Measurements from ENCODE around the gene RBM38. TPM values are rescaled to one million over a fixed set of nuclear protein-coding genes. Genes with fewer than 3 reads are reported as not detected.
"Not testable (repeated sequence)": the region's sequence is repeated elsewhere in the genome, so short reads cannot be mapped to it uniquely, and the experiment has no call there.

RBM38 gene
- total RNA-seq, 2 experiments from 2014 or later: 113 to 114 TPM

DNA sequence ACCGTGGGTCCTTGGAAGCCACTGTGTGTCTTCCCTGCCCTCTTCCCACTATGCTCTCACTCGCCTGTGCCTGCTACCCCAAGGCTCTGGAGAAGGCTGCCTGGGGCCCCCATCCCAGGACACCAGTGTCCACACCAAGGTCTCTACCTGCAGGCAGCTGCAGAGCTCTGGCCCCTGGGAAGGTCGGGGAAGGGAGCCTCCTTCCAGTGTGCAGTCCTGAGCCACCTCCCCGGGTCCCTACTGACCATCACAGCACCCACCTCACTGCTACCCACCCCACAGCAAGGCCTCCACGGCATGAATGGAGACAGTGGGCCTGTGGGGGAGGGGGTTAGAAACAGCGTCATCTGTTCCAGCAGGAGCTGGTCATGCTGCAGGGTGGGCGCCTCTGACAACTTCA, 35.6 kb downstream of the RBM38 start:
- ChIA-PET POLR2A (no interaction called here), CTCF (no interaction called here)

DNA sequence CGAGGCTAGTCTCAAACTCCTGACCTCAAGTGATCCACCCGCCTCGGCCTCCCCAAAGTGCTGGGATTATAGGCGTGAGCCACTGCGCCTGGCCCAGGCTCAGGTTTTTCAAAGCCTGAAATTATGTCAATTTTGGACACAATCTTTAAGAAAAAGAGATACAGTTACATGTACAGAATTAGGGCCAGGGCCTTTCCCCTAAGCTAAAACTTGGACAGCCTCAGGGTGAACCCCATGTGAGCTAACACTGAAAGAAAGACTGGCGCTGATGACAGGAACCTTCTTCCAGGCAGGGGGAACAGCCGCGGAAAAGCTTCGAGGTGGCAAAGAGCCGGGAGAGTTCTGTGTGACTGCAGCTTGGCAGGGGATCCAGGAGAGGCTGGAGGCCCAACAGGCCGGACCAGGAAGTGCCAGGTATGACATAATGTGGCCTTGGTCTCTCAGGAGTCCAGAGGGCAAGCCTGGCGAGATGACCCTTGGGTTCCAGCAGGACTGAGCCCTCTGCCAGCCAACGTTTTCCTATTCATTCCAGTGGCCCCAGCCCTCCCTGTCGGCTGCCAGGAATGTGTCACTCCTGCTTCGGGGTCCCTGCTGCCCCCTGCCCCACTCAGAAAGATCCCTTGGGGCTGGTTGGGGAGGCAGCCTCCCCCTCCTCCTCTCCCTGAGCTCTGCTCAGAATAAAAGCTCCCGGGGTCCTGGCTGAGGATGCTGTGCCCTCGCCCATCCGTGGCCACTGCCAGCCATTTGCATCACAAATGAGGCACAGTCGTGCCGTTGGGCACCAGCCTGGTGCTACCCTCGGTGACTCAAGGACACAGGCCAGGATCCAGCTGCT, 37.3 kb downstream of the RBM38 start:
- ChIA-PET CTCF (interaction anchor here (0.7 kb wide), 1 partner anchor 49 kb away, joined by 6 read pairs; no protein-coding TSS in a partner anchor), POLR2A (no interaction called here)

DNA sequence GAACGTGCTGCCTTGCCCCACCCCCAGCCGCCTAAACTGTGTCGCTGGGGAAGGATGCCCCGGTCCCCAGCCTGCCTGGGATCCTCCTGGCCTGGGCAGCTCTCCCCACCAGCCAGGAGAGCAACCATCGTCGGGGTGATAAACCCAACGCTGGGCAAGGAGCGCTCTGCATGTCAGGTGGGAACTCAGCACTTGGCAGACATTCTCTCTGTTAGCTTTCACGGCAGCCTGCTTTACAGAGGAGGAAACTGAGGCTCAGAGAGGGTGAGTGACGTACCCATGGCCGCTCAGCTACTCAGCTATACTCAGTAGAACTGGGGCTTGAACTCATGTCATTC, 37.9 kb downstream of the RBM38 start:
- POLR2A ChIA-PET: no interaction called here

DNA sequence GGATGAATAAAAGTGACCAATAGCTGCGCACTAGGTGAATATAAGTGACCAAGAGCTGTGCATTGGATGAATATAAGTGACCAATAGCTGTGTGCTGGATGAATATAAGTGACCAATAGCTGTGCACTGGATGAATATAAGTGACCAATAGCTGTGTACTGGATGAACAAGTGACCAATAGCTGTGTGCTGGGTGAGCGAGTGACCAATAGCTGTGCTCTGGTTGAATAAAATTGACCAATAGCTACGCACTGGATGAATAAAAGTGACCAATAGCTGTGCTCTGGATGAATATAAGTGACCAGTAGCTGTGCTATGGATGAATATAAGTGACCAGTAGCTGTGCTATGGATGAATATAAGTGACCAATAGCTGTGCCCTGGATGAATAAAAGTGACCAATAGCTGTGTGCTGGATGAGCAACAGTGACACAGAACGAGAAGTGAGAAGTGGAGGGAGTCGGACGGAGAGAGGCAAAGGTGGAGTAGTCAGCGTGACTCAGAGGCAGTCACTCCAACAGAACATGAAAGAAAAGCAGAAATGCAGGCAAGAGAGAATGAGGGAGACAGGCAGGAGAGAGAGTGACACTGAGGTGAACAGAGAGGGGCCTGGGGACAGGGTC, 38.5 kb downstream of the RBM38 start:
- POLR2A ChIA-PET: no interaction called here
- CTCF ChIA-PET: no interaction called here

More for the DNA sequence above, 37.9 kb downstream of the RBM38 start:
- CTCF ChIA-PET: no interaction called here

DNA sequence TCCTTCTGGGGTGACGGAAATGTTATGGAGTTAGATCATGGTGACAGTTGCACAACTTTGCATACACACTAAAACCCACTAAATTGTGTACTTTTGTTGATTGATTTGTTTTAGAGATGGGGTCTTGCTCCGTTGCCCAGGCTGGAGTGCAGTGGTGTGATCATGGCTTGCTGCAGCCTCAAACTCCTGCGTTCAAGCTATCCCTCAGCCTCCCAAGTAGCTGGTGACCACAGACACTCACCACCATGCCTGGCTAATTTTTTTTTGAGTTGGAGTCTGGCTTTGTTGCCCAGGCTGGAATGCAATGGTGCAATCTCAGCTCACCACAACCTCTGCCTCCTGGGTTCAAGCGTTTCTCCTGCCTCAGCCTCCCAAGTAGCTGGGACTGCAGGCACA, 39.0 kb downstream of the RBM38 start:
- CTCF ChIA-PET, POLR2A ChIA-PET: not testable (repeated sequence)

DNA sequence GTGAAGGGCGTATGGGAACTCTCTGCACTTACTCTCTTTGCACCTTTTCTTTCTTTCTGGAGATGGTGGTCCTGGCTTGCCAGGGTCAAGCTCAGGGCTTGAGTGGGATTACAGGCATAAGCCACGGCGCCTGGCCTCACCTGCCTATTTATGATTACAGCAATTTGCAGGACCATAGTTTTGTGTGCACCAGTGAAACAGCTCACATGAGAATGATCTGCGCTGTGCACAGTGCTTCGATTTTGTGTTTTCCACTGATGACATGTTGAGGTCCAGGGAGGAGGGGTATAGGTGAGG, 40.3 kb downstream of the RBM38 start:
- POLR2A ChIA-PET: no interaction called here
- CTCF ChIA-PET: no interaction called here

DNA sequence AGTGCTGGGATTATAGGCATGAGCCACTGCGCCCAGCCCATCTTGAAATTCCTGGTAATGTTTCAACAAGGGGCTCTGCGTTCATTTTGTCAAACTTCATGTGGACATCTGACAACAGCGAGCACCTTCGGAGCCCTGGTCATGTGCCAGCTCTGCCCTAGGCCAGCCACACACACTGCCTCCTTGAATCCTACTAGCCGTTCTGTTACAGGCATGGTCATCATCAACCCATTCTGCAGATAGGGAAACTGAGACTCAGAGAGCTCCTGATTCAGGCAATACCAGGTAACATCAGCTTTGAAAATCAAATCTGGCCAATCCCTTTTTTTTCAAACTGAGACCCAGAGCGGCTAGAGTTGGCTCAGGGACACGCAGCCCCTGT, 41.3 kb downstream of the RBM38 start:
- CTCF ChIA-PET: interaction anchor here (1.2 to 1.8 kb wide), 2 partner anchors 34 to 42 kb away, joined by 4 to 6 read pairs; partner anchors contain the start of gene RBM38

DNA sequence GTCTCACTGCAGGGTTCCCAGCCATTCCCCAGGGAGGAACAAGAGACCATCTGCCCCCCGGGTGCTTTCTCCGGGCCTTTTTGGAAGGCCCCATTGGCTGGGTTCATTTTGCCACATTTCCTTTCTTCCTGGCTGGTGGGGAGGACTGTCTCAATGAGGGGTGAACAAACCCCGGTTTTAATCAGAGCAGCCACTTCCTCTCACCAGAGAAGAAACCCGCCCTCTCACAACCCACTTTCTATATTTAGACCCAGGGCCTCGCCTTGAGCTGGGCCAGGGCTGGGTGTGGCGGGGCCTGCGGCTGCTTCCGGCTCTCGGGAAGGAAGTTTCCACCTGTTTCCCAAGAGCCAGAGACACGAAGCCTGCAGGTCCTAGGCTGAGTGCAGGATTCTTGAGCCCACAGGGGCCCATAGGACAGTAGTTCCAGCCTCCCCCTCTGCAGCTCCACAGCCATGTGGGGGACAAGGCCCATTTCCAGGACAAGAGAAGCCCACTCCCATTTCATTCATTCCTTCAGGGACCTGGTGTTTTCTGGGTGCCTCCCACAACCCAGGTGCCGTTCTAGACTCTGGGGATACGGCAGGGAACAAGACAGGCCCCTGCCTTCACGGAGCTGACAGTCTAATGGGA, 41.8 kb downstream of the RBM38 start:
- ChIA-PET POLR2A (interaction anchor here (0.6 to 1.4 kb wide), 2 partner anchors 35 to 52 kb away, joined by 4 to 5 read pairs; no protein-coding TSS in a partner anchor), CTCF (interaction anchor here (1.2 to 1.8 kb wide), 2 partner anchors 35 to 43 kb away, joined by 4 to 6 read pairs; partner anchors contain the start of gene RBM38)

More for the DNA sequence above, 41.3 kb downstream of the RBM38 start:
- POLR2A ChIA-PET: interaction anchor here (0.6 to 1.4 kb wide), 2 partner anchors 34 to 52 kb away, joined by 4 to 5 read pairs; no protein-coding TSS in a partner anchor

DNA sequence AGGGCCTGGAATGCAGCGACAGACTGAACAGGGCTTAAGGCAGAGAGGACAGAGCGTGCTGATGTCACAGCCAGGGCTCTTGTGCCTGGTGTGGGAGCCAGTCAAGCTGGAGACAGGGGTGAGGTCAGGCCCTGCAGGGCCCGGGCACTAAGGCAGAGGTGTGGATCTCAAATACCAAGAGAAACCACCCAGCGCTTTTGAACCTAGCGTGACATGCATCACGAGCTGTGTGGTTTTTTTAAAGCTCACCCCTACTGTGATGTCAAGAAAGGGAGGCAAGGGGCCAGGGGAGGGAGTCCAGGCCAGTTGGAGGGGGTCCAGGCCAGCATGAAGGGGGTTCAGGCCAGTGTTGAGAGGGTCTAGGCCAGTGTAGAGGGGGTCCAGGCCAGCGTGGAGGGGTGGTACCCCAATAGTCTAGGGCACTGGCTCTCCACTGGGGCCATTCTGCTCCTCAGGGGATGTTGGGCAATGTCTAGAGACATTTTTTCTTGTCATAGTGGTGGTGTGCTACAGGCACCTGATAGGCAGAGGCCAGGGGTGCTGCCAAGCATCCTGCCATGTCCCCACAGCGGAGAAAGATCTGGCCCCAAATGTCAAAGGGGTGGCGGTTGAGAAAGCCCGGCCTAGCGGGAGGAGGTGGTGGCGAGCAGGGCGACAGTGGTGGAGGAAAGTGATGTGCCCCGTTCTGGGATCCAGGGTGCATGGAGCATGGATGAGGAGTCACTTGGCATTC, 42.6 kb downstream of the RBM38 start:
- ChIA-PET POLR2A (no interaction called here), CTCF (interaction anchor here (1.2 to 1.8 kb wide), 2 partner anchors 35 to 43 kb away, joined by 4 to 6 read pairs; partner anchors contain the start of gene RBM38)

DNA sequence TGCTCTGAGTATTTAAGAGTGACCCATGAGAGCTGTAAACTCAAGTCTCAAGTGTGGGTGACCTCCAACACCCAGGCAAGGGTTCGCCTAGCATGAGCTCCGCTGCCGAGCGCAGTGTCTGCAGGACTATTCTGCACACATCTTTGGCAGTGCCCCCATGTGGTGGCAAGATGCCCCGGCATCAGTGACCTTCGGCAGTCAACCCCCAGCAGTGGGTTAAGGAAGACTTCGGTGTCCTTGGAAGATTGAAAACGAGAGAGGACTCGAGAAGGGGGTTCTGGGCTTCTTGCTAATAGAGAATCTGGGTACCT, 43.1 kb downstream of the RBM38 start:
- POLR2A ChIA-PET: no interaction called here
- CTCF ChIA-PET: interaction anchor here (1.2 kb wide), 1 partner anchor 21 kb away, joined by 4 read pairs; no protein-coding TSS in a partner anchor

DNA sequence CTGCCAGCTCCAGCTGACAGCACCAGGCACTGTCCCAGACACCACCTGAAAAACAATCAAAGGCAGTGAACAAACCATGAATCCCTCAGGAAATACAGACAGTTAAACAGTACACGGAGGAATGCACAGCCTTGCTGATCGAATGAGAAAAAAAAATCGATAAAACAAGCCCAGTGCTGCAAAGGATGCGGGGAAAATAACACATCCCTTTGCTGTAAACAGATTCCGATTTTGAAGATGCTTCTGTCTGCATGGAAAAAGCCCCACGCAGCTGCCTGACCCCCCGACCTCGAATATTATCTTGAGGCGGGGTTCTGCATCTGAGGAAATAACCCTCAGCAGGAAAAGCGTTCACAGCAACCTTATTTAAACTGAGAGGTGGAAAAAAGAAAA, 43.9 kb downstream of the RBM38 start:
- ChIA-PET POLR2A (interaction anchor here (0.8 kb wide), 1 partner anchor 42 kb away, joined by 4 read pairs; no protein-coding TSS in a partner anchor), CTCF (interaction anchor here (0.9 to 1.2 kb wide), 2 partner anchors 22 to 37 kb away, joined by 3 to 4 read pairs; no protein-coding TSS in a partner anchor)

DNA sequence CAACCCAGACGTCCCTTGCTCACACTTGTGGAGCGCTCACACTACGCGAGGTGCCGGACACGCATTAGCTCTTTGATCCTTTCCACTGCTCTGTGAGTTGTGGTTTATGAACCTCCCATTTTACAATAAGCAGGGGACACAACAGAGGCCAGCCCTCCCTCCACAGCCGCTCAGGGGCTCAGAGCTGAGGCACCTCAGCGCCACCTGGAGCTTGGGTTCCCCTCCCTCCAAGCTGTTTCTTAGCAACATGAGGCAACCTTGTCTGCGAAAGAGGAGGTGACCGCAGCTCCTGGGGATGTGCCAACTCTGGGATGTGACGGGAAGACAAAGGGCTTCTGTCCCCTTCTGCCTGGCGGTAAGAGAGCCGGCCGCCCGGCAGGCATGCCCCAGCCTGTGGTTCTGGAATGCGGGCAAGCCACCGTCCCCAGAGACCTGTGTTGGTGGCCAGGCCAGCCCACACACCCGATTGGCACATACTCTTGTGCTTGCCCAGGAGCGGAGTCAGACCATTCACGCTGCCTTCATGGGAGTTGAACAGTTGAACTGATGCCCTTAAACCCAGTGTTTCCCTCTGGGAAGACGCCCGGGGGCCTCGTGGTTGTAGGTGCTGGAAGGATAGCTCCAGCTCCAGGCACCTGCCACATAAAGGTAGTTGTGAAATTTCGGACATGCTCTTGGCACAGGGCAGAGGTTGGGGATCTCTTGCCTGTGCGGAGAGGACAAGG, 44.5 kb downstream of the RBM38 start:
- CTCF ChIA-PET: interaction anchor here (0.9 to 1.2 kb wide), 3 partner anchors 23 to 54 kb away, joined by 3 to 4 read pairs (median 3); no protein-coding TSS in a partner anchor

DNA sequence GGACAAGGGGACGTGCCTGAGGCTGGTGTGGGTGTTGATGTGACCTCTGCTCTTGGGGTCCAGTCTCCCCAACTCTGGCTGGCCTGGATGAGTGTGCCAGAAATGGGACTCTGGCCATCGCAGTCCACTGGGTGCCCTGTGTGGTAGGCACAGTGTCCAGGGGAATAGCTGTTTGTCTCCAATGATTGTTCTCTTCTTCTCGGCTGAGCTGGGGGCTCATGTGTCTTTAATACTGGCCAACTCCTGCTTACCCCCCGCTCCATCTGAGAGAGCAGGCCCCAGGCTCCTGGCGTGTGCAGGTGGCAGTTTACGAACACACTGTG, 45.0 kb downstream of the RBM38 start:
- ChIA-PET POLR2A (no interaction called here), CTCF (interaction anchor here (1.0 kb wide), 1 partner anchor 55 kb away, joined by 3 read pairs; no protein-coding TSS in a partner anchor)

More for the DNA sequence above, 44.5 kb downstream of the RBM38 start:
- POLR2A ChIA-PET: interaction anchor here (0.8 kb wide), 1 partner anchor 43 kb away, joined by 4 read pairs; no protein-coding TSS in a partner anchor

DNA sequence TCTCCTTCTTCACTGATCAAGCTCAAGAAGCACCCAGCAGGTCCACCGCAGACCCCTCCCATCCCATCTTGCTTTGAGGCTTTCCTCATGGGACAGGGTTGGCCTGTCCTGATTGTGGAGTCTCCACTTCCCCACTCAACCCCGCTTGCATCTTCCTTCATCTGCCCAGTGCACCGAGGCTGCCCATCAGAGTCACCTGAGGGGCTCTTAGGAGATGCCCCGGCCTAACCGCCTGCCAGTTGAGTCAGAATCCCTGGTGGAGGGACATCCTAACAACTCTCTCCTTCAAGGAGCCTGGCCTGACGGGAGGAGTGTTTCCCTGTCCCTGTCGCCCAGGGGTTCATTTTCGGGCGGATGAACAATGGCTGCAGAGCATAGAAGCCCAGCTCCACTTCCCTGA, 46.1 kb downstream of the RBM38 start:
- ChIA-PET POLR2A (no interaction called here), CTCF (no interaction called here)

DNA sequence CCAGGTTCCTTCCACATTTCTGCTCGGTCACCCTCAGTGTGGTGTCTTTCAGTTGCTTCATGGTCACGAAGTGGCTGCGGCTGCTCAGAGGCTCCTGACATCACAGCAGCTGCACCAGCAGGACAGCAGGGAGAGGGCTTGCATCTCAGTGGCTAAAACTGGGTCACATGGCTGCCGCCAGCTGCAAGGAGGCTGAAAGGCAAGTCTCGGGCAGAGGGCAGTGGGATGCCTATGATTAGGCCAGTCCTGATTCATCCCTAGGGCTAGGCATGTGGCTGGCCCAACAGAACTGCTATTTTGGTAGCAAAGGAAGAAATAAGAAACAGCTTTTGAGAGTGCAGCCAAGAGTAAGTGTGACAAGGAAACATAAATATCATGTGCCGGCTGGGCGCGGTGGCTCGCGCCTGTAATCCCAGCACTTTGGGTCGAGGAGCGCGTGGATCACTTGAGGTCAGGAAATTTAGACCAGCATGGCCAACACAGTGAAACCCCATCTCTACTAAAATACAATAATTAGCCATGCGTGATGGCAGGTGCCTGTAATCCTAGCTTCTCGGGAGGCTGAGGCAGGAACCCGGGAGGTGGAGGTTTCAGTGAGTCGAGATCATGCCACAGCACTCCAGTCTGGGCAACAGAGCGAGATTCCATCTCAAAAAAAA, 46.6 kb downstream of the RBM38 start:
- ChIA-PET CTCF (no interaction called here), POLR2A (no interaction called here)

DNA sequence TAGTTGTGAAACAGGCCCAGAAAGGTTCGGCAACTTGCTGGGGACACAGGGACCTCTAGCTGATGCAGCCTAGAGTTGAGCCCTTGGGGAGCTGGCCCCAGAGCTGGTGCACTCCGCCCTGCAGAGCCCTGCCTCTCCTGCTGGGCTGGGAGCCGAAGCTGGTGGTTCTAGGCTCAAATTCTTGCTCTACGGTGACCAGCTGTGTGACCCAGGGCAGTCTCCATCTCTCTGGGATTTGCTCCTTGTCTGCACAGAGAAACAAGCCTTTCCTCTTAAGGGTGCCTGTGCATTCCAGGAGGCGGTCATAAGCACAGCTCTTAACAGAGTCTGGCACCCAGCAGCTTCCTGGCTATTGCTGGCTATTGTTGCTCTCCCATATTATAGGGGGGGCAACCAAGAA, 47.4 kb downstream of the RBM38 start:
- ChIA-PET POLR2A (no interaction called here), CTCF (interaction anchor here (1.0 kb wide), 1 partner anchor 40 kb away, joined by 3 read pairs; no protein-coding TSS in a partner anchor)

DNA sequence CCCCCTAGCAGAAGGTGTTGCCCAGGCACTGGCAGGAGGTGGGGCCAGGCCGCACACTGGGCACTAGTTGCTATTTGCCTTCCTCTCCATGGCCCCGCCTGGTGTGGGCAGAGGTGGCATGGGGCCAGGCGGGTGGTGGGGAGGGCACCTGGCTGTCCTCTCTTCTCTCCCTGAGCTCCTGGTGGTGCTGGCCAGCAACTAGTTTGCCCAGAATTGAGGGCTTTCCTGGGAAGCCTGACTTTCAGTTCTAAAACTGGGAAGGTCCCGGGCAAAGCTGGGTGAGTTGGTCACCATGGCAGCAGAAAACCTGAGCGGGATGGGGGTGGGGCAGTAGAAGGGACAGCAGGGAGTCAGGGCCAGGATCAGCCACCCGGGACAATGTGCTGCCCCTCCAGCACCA, 48.2 kb downstream of the RBM38 start:
- ChIA-PET POLR2A (no interaction called here), CTCF (interaction anchor here (1.0 kb wide), 1 partner anchor 41 kb away, joined by 3 read pairs; no protein-coding TSS in a partner anchor)

DNA sequence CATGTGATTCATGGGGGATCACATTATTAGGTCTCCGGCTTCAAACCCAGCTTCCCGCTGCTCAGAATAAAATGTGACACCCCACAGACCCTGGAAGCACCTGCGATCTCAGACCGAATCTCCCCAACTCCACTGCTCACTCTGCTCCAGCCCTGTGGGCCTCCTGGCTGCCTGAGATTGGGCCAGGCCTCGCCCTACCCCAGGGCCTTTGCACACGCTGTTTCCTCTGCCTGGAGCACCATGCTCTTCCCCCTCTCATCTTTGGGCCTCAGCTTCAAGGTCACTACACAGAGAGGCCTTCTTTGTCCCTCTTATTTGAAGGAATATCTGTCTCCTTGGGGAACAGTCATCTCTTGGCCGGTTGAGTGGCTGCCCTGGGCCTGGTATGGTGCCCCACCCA, 48.8 kb downstream of the RBM38 start:
- ChIA-PET POLR2A (no interaction called here), CTCF (no interaction called here)

Data from activated CD8-positive, alpha-beta memory T cell treated with anti-CD3 and anti-CD28 coated beads for 36 hours (primary cell).